ENCODE measurements around the gene BMPR2.

BMPR2 gene

GRCh38 chr2:202608142-202608852, 232.2 kb downstream of the BMPR2 start:
- no peak for DNase-seq (ENCODE audit: low read depth)
- H3K4me3 ChIP-seq (ENCODE audit: low read length) = no peak overlapping the region
- TF ChIP-seq CTCF (conservative IDR thresholded peaks at IDR 0.05; ENCODE audit: low read depth, low read length) = no peak

- no peak for DNase-seq (ENCODE audit: low read depth)
- H3K4me3 ChIP-seq (ENCODE audit: low read length) = no peak overlapping the region
These were observed 233.4 kb downstream of the BMPR2 start for GRCh38 chr2:202609381-202610145.

GRCh38 chr2:202610380-202610779, 234.3 kb downstream of the BMPR2 start:
- TF ChIP-seq CTCF (conservative IDR thresholded peaks at IDR 0.05; ENCODE audit: low read depth, low read length) = no peak
- no peak for DNase-seq (ENCODE audit: low read depth)
- no peak overlapping the region for H3K4me3 ChIP-seq (ENCODE audit: low read length)

More at GRCh38 chr2:202609381-202610145, 233.4 kb downstream of the BMPR2 start:
- no peak for TF ChIP-seq CTCF (conservative IDR thresholded peaks at IDR 0.05; ENCODE audit: low read depth, low read length)

GRCh38 chr2:202612145-202612544, 236.0 kb downstream of the BMPR2 start:
- TF ChIP-seq CTCF (conservative IDR thresholded peaks at IDR 0.05; ENCODE audit: low read depth, low read length) = no peak
- H3K4me3 ChIP-seq (ENCODE audit: low read length) = no peak overlapping the region
- no peak for DNase-seq (ENCODE audit: low read depth)

GRCh38 chr2:202613479-202613878, 237.4 kb downstream of the BMPR2 start:
- H3K4me3 ChIP-seq (ENCODE audit: low read length) = no peak overlapping the region
- DNase-seq (ENCODE audit: low read depth) = no peak
- no peak for TF ChIP-seq CTCF (conservative IDR thresholded peaks at IDR 0.05; ENCODE audit: low read depth, low read length)
